HG03558 (cell line): Measurements from ENCODE around the gene PDXDC1.
A peak's percentile ranks its signal among the peaks of the same experiment; 100 is the strongest.
"Not testable (repeated sequence)": the region's sequence is repeated elsewhere in the genome, so short reads cannot be mapped to it uniquely, and the experiment has no call there.

ENCODE experiments used
- ATAC-seq: cut with Tn5 transposase; IDR thresholded peaks from one replicate; pipeline ENCODE4 v1.9.1; 2021; ENCODE audit warnings: moderate number of reproducible peaks; ENCODE audit not compliant: unreplicated experiment; ENCODE audit errors: extremely low read depth

PDXDC1 gene, protein sequence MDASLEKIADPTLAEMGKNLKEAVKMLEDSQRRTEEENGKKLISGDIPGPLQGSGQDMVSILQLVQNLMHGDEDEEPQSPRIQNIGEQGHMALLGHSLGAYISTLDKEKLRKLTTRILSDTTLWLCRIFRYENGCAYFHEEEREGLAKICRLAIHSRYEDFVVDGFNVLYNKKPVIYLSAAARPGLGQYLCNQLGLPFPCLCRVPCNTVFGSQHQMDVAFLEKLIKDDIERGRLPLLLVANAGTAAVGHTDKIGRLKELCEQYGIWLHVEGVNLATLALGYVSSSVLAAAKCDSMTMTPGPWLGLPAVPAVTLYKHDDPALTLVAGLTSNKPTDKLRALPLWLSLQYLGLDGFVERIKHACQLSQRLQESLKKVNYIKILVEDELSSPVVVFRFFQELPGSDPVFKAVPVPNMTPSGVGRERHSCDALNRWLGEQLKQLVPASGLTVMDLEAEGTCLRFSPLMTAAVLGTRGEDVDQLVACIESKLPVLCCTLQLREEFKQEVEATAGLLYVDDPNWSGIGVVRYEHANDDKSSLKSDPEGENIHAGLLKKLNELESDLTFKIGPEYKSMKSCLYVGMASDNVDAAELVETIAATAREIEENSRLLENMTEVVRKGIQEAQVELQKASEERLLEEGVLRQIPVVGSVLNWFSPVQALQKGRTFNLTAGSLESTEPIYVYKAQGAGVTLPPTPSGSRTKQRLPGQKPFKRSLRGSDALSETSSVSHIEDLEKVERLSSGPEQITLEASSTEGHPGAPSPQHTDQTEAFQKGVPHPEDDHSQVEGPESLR

GRCh38 chr16:14974656-14975417, at the start of gene PDXDC1:
Gene PDXDC1, plus strand, starts transcription at chr16:14975026. Its CDS starts 174 bp downstream, at chr16:14975200.
- peak; percentile 83 for ATAC-seq

DNA sequence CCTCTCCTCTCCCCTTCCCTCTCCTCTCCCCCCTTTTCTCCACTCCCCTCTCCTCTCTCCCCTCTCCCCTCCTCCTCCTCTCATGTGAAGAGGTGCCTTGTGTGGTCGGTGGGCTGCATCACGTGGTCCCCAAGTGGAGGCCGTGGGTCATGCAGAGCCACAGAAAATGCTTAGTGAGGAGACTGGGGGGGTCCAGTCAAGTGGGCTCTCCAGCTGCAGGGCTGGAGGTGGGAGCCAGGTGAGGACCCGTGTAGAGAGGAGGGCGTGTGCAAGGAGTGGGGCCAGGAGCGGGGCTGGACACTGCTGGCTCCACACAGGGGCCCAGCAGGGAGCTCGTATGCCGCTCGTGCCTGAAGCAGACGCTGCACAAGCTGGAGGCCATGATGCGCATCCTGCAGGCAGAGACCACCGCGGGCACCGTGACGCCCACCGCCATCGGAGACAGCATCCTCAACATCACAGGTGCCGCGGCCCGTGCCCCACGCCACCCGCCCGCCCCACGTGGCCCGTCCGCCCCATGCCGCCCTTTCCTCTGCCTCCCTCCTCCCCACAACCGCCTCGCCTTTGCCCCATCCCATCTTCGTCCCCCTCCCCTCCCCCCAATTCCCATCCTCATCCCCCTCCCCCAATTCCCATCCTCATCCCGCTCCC, 46.6 kb upstream of the PDXDC1 start:
- not testable (repeated sequence) for ATAC-seq

DNA sequence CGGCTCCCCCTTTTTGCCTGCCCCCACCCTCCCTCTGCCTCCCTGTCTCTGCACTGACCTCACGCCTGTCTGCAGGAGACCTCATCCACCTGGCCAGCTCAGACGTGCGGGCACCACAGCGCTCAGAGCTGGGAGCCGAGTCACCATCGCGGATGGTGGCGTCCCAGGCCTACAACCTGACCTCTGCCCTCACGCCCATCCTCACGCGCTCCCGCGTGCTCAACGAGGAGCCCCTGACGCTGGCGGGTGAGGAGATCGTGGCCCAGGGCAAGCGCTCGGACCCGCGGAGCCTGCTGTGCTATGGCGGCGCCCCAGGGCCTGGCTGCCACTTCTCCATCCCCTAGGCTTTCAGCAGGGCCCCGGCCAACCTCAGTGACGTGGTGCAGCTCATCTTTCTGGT, 45.6 kb upstream of the PDXDC1 start:
- ATAC-seq = not testable (repeated sequence)

DNA sequence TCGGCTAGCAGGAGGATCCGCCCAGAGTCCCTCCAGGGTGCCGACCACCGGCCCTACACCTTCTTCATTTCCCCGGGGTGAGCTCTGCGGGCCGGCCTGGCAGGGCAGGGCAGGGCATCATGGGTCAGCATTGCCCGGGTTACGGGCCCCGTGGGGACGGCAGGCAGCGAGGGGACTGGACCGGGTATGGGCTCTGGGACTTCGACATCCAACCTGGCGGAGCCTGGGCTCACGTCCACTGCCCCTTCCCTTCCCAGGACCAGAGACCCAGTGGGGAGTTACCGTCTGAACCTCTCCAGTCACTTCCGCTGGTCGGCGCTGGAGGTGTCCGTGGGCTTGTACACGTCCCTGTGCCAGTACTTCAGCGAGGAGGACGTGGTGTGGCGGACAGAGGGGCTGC, 44.6 kb upstream of the PDXDC1 start:
- not testable (repeated sequence) for ATAC-seq

- ATAC-seq = not testable (repeated sequence)
These were observed 43.9 kb upstream of the PDXDC1 start for GRCh38 chr16:14930971-14931370.

DNA sequence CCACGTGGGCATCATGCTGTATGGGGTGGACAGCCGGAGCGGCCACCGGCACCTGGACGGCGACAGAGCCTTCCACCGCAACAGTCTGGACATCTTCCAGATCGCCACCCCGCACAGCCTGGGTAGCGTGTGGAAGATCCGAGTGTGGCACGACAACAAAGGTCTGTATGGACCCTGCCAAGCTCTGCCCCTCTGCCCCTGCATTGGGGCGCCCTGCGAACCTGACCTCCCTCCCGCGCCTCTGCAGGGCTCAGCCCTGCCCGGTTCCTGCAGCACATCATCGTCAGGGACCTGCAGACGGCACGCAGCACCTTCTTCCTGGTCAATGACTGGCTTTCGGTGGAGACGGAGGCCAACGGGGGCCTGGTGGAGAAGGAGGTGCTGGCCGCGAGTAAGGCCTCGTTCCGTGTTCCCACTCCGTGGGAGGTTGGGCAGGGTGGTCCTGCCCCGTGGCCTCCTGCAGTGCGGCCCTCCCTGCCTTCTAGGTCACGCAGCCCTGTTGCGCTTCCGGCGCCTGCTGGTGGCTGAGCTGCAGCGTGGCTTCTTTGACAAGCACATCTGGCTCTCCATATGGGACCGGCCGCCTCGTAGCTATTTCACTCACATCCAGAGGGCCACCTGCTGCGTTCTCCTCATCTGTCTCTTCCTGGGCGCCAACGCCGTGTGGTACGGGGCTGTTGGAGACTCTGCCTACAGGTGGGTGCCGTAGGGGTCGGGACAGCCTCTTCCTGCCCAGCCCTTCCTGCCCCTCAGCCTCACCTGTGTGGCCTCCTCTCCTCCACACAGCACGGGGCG, 42.0 kb upstream of the PDXDC1 start:
- ATAC-seq = not testable (repeated sequence)

- ATAC-seq = not testable (repeated sequence)
These were observed 37.7 kb upstream of the PDXDC1 start, which contains the start of gene NPIPA1 for GRCh38 chr16:14937143-14937542. Gene NPIPA1, plus strand, starts transcription at chr16:14937443. Its CDS starts 0 bp downstream, at chr16:14937443.

DNA sequence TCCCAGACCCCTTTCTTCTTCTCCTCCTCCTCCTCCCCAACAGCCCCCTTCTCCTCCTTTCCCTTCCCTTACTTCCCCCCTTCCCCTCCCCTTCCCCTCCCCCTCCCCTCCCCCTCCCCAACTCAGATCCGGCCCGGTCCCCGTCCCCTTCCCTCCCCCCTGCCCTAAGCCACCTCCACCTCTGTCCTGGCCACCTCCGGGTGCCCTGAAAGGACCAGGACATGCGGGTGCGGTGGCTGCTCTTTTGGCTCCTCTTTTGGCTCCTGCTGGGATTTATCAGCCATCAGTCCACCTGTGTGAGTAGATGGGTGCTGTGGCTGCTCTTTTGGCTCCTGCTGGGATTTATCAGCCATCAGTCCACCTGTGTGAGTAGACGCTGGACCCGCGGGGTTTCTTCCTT, 36.8 kb upstream of the PDXDC1 start:
- ATAC-seq = not testable (repeated sequence)

DNA sequence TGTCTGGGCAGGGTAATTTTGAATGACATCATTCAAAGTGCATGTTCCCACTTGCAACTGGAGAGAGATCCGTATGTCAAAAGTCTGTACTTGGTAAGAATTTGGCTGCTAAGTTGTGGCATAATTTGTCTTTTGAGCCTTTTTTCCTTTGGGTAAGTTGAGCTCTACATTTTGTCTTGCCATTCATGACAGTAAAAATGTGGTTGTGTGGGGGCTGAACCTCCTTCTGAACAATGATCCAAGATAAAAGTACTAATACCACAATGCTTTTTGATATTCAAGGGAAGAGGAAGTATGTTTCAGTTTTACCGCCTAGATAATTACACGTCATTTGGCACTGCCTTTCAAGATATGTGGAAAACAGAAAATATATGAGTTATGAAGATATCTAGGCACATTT, 32.1 kb upstream of the PDXDC1 start:
- not testable (repeated sequence) for ATAC-seq

DNA sequence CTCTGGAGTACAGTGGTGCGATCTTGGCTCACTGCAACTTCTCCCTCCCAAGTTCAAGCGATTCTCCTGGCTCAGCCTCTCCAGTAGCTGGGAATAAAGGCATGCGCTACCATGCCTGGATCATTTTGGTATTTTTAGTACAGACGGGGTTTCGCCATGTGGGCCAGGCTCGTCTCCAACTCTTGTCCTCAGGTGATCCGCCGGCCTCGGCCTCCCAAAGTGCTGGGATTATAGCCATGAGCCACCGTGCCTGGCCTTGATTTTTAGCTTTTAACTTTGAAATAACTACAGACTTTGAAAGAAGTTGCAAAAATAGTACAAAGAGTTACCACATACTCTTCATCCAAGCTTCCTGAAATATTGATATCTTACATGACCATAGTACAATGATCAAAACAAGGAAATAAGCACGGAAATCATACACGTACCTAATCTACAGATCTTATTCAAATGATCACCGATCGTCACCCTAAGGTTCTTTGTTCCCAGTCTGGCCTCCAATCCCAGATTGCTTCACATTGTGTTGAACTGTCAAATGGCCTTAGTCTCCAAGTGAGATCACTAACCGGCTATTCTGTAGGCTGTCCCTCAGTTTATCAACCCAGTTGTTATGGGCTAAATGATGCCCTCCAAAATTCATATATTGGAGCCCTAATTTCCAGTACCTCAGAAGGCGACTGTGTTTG, 19.1 kb upstream of the PDXDC1 start:
- no peak for ATAC-seq

DNA sequence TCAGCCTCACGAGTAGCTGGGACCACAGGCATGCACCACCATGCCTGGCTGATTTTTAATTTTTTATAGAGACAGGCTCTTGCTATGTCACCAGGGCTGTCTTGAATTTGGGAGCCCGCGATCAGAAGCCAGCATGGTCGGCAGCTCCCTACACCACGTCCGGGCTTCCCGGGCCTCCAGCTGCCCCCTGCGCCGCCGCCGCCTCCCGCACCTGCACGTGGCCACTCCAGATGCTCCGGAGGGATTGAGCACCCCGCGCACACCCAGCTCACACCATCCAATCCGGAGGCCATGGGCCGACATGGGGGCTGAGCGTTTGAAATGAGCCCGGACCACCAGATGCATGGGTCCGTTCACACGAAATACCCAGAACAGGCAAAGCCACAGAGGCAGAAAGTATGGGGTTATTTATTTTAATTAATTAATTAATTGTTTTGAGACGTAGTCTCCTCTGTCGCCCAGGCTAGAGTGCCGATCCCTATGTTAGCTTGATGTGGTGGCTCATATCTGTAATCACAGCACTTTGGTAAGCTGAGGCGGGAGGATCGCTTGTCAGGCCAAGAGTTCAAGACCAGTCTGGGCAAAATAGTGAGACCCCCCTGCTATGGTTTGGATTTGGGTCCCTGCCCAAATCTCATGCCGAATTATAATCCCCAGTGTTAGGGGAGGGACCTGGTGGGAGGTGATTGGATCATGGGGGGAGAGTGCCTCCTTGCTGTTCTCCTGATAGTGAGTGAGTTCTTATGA, 17.1 kb upstream of the PDXDC1 start:
- no peak for ATAC-seq

DNA sequence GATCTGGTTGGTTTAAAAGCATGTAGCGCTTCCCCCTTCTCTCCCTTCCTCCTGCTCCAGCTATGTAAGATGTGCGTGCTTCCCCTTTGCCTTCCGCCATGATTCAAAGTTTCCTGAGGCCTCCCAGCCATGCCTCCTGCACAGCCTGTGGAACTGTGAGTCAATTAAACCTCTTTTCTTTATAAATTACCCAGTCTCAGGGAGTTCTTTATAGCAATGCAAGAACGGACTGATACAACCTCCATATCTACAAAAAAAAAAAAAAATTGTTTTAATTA, 16.6 kb upstream of the PDXDC1 start:
- no peak for ATAC-seq

- ATAC-seq = no peak
These were observed 15.9 kb upstream of the PDXDC1 start for GRCh38 chr16:14958970-14959369.

DNA sequence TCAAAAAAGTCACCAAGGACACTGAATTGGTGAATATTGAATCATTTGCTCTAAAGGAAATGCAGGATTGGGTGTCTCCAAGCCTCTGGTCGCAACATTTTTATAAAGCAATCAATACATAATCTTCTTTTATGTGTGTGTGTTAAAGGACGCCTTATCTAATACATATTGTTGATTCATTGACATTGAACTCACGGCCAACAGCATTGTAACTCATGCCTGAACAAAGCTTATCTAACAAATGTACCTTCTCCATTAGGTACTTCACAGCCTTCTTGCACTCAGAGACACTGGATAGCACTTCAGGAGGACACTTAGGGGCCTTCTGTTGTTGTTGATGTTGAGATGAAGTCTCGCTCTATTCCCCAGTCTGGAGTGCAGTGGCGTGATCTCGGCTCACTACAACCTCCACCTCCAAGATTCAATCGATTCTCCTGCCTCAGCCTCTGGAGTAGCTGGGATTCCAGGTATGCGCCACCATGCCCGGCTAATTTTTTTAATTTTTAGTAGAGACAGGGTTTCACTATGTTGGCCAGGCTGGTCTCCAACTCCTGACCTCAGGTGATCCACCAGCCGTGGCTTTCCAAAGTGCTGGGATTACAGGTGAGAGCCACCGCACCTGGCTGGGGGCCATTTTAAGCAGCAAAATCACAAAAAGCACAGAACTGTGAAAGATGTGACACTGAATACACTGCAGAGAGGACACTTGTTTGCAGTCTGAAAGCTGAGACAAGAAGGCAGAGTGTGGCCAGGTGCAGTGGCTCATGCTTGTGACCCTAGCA, 13.2 kb upstream of the PDXDC1 start:
- no peak for ATAC-seq

DNA sequence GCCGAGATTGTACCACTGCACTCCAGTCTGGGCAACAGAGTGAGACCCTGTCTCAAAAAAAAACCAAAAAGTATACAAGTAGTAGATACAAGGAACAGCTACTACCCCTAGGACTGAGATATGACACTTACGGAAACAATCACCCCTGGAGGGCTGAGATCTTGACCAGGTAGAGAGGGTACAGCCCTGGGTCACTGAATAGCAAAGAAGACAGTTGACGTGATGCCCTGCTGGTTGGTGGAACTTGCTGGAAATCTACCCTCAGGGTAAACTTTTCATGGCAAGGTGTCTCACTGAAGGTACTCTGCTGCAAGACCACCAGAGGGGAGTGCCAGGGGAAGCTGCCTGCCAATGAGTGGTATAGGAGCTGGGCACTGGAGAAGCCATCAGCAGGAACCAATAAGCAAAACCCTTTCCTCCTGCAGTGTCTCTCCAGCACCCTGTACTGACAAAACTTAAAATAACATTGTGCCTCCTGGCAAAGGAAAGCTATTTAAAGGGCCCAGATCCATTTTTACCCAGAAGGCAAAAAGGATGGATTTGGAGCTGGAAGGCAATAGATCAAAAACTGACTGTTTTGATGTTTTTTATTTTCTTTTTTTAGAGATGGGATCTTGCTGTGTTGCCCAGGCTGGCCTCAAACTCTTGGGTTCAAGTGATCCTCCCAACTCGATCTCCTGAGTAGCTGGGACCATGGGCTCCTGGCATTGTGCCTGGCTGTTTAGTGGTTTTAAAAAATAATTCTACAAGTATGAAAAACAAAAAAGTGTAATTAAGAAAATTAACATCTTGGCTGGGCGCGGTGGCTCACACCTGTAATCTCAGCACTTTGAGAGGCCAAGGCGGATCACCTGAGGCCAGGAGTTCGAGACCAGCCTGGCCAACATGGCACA, 11.3 kb upstream of the PDXDC1 start:
- ATAC-seq = no peak

- ATAC-seq = no peak
These were observed 9.5 kb upstream of the PDXDC1 start for GRCh38 chr16:14965328-14965727.
